Measurements from ENCODE around the gene MARCHF3.

DNA sequence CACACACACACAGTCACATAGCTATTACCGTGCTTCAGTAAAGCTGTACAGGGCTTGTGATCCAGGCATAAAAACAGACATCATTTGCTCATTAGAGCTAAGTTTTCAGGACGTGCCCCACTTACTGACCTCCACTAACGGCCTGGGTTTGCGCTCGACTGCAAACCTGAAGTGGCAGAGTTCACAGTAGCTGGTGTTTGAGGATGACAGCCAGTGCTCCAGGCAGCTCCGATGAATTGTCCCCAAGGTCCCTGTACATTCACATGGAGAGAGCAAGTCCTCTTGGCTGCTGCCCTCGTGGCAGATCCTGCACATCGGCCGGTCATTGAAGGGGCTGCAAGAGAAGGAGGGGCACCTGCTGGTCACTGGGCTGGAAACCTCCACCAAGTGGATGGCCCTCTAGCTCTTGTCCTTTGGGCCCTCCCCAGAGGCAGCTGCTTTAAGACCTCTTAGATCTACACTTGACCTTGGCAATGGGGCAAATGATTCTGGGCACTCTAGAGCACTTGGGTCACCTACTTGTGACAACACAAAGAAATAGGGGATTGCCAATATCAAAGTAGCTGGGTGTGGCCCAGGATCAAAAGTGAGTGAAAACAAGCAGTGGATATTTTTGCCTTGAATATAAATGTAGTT, 115.4 kb downstream of the MARCHF3 start:
- TF ChIP-seq, protein P1, sequence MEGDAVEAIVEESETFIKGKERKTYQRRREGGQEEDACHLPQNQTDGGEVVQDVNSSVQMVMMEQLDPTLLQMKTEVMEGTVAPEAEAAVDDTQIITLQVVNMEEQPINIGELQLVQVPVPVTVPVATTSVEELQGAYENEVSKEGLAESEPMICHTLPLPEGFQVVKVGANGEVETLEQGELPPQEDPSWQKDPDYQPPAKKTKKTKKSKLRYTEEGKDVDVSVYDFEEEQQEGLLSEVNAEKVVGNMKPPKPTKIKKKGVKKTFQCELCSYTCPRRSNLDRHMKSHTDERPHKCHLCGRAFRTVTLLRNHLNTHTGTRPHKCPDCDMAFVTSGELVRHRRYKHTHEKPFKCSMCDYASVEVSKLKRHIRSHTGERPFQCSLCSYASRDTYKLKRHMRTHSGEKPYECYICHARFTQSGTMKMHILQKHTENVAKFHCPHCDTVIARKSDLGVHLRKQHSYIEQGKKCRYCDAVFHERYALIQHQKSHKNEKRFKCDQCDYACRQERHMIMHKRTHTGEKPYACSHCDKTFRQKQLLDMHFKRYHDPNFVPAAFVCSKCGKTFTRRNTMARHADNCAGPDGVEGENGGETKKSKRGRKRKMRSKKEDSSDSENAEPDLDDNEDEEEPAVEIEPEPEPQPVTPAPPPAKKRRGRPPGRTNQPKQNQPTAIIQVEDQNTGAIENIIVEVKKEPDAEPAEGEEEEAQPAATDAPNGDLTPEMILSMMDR (IDR thresholded peaks at IDR 0.05): no peak
- TF ChIP-seq CEBPB (IDR thresholded peaks at IDR 0.05) (no peak), HDAC2 (IDR thresholded peaks at IDR 0.05) (no peak), CHD2 (IDR thresholded peaks at IDR 0.05; ENCODE audit: low read length, partially characterized antibody) (no peak), RAD21 (conservative IDR thresholded peaks at IDR 0.05 in 1 of 2, IDR thresholded peaks at IDR 0.05 in 1 of 2) (no peak)
- TF ChIP-seq, protein P2, sequence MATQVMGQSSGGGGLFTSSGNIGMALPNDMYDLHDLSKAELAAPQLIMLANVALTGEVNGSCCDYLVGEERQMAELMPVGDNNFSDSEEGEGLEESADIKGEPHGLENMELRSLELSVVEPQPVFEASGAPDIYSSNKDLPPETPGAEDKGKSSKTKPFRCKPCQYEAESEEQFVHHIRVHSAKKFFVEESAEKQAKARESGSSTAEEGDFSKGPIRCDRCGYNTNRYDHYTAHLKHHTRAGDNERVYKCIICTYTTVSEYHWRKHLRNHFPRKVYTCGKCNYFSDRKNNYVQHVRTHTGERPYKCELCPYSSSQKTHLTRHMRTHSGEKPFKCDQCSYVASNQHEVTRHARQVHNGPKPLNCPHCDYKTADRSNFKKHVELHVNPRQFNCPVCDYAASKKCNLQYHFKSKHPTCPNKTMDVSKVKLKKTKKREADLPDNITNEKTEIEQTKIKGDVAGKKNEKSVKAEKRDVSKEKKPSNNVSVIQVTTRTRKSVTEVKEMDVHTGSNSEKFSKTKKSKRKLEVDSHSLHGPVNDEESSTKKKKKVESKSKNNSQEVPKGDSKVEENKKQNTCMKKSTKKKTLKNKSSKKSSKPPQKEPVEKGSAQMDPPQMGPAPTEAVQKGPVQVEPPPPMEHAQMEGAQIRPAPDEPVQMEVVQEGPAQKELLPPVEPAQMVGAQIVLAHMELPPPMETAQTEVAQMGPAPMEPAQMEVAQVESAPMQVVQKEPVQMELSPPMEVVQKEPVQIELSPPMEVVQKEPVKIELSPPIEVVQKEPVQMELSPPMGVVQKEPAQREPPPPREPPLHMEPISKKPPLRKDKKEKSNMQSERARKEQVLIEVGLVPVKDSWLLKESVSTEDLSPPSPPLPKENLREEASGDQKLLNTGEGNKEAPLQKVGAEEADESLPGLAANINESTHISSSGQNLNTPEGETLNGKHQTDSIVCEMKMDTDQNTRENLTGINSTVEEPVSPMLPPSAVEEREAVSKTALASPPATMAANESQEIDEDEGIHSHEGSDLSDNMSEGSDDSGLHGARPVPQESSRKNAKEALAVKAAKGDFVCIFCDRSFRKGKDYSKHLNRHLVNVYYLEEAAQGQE (IDR thresholded peaks at IDR 0.05): no peak

All from A549 (cell line).